ENCODE measurements around the gene RFX1. TPM values are rescaled to one million over a fixed set of nuclear protein-coding genes. Genes with fewer than 3 reads are reported as not detected.
A peak's percentile ranks its signal among the peaks of the same experiment; 100 is the strongest.

RFX1 gene
- total and polyA plus RNA-seq, 2 donors from 2014 or later: 5.2 to 17.9 TPM

DNA sequence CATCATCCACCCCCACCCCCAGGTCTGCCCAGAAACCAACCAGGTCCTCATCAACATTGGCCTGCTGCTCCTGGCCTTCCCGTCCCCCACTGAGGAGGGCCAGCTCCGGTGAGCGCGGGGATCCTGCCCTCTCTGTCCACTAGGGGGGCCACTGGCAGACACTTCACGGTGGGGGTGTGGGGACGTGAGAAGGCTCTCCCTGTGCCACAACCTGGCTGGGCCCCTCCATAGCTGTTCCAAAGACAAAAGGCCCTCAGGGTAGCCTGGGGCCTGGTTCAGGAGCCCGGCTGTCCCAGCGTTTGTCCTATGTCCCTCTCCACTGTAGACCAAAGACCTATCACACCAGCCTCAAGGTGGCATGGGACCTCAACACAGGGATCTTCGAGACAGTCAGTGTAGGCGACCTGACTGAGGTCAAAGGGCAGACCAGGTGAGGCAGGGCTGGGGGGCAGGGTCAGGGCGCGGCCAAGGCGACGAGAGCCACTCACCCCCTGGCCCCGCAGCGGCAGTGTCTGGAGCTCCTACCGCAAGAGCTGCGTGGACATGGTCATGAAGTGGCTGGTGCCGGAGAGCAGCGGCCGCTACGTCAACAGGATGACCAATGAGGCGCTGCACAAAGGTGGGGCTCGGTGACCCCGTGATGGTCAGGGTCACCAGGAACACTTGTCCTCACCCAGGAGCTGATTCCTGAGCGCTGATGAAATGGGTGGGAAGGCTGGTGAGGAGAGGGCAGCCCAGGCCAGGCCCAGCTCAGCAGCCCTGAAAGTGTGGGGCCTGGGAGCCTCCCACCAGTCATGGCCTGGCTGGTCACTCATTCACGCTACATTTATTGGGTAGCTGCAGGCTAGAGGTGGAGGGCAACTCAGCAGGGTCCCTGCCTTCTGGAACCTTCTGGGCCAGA lies 45.9 kb downstream of the RFX1 start:
- intact Hi-C loops (cut with DNase I): no loop called here
- no peaks in the 10 kb centered on the region for H3K9me3 ChIP-seq (ENCODE audit: control insufficient read depth in 2 of 3, insufficient read depth in 1 of 3, low read length in 3 of 3)
- TF ChIP-seq, protein P1, sequence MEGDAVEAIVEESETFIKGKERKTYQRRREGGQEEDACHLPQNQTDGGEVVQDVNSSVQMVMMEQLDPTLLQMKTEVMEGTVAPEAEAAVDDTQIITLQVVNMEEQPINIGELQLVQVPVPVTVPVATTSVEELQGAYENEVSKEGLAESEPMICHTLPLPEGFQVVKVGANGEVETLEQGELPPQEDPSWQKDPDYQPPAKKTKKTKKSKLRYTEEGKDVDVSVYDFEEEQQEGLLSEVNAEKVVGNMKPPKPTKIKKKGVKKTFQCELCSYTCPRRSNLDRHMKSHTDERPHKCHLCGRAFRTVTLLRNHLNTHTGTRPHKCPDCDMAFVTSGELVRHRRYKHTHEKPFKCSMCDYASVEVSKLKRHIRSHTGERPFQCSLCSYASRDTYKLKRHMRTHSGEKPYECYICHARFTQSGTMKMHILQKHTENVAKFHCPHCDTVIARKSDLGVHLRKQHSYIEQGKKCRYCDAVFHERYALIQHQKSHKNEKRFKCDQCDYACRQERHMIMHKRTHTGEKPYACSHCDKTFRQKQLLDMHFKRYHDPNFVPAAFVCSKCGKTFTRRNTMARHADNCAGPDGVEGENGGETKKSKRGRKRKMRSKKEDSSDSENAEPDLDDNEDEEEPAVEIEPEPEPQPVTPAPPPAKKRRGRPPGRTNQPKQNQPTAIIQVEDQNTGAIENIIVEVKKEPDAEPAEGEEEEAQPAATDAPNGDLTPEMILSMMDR (IDR thresholded peaks at IDR 0.05; ENCODE audit: borderline replicate concordance, extremely low read depth, insufficient read depth): peak; percentile 27
- DNase-seq: peak in 2 of 5 donors; percentile 62 to 73
- no peak overlapping the region for H3K4me3 ChIP-seq (ENCODE audit: low read length in 3 of 3)
- no peaks in the 10 kb centered on the region for H3K27me3 ChIP-seq (ENCODE audit: control insufficient read depth, insufficient read depth, low read length)
- H3K27ac ChIP-seq (ENCODE audit: low read depth in 2 of 2, low read length in 2 of 2): no peak overlapping the region
- no peak overlapping the region for H3K9ac ChIP-seq (ENCODE audit: low read length in 3 of 3)
- peaks cover 2 to 25% (median 8%) of the 10 kb centered on the region in 3 donors for H3K36me3 ChIP-seq (ENCODE audit: control insufficient read depth in 2 of 3, insufficient read depth in 3 of 3, low read length in 3 of 3)
- FAIRE-seq: no peak
- H3K4me1 ChIP-seq (ENCODE audit: control insufficient read depth in 2 of 3, insufficient read depth in 2 of 3, low read depth in 1 of 3, low read length in 3 of 3): no peaks in the 10 kb centered on the region

DNA sequence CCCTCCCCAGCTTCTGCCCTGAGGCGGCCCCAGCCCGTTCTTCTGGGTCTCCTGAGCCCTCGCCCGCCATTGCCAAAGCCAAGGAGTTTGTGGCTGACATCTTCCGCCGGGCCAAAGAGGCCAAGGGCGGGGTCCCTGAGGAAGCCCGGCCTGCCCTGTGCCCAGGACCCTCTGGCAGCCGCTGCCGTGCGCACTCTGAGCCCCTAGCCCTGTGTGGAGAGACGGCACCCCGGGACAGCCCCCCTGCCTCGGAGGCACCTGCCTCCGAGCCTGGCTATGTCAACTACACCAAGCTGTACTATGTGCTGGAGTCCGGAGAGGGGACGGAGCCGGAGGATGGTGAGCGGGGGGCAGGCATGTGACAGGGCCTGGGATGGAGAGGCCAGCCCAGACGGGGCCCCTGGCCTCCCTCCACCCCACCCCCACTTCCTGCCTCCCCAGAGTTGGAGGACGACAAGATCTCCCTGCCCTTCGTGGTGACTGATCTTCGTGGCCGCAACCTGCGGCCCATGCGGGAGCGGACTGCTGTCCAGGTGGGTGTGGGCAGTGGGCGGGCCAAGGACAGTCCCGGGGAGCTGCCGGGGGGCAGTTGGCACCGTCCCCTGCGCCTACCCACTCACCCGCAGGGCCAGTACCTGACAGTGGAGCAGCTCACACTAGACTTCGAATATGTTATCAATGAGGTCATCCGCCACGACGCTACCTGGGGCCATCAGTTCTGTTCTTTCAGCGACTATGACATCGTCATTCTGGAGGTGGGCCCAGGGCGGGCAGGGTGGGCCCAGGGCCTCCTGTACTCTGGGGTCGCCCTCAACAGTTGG lies 46.8 kb downstream of the RFX1 start:
- no peaks in the 10 kb centered on the region for H3K9me3 ChIP-seq (ENCODE audit: control insufficient read depth in 2 of 3, insufficient read depth in 1 of 3, low read length in 3 of 3)
- no peak overlapping the region for H3K9ac ChIP-seq (ENCODE audit: low read length in 3 of 3)
- DNase-seq (no peak), FAIRE-seq (no peak)
- no peak overlapping the region for H3K4me3 ChIP-seq (ENCODE audit: low read length in 3 of 3)
- intact Hi-C loops (cut with DNase I): no loop called here
- no peak overlapping the region for H3K27ac ChIP-seq (ENCODE audit: low read depth in 2 of 2, low read length in 2 of 2)
- peaks cover 0 to 24% (median 8%) of the 10 kb centered on the region in 3 donors for H3K36me3 ChIP-seq (ENCODE audit: control insufficient read depth in 2 of 3, insufficient read depth in 3 of 3, low read length in 3 of 3)
- TF ChIP-seq, protein P1 (IDR thresholded peaks at IDR 0.05; ENCODE audit: borderline replicate concordance, extremely low read depth, insufficient read depth): no peak
- H3K4me1 ChIP-seq (ENCODE audit: control insufficient read depth in 2 of 3, insufficient read depth in 2 of 3, low read depth in 1 of 3, low read length in 3 of 3): no peaks in the 10 kb centered on the region
- H3K27me3 ChIP-seq (ENCODE audit: control insufficient read depth, insufficient read depth, low read length): no peaks in the 10 kb centered on the region

DNA sequence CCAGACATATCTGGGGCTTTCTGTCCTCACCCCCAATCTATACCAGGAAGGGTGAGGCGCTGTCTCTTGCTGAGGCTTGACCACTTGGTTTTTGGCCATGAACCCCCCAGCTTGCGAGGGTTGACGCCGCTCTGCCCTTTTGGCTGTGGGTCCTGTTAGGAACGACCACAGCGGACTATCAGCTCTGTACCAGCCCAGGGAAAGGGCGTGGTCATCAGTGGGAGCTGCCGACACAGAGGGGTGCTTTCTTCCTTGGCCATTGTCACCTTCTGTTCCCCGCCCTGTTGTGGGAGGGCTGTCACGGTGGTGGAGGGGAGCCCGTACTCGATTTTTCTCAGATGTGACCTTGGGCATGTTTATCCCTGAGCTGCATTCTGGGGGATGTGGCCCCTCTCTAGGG lies 48.1 kb downstream of the RFX1 start:
- DNase-seq (no peak), FAIRE-seq (no peak)
- H3K27me3 ChIP-seq (ENCODE audit: control insufficient read depth, insufficient read depth, low read length): no peaks in the 10 kb centered on the region
- H3K36me3 ChIP-seq (ENCODE audit: control insufficient read depth in 2 of 3, insufficient read depth in 3 of 3, low read length in 3 of 3): peaks cover 0 to 24% (median 8%) of the 10 kb centered on the region in 3 donors
- H3K9ac ChIP-seq (ENCODE audit: low read length in 3 of 3): no peak overlapping the region
- intact Hi-C loops (cut with DNase I): no loop called here
- H3K9me3 ChIP-seq (ENCODE audit: control insufficient read depth in 2 of 3, insufficient read depth in 1 of 3, low read length in 3 of 3): no peaks in the 10 kb centered on the region
- H3K27ac ChIP-seq (ENCODE audit: low read depth in 2 of 2, low read length in 2 of 2): no peak overlapping the region
- TF ChIP-seq, protein P1 (IDR thresholded peaks at IDR 0.05; ENCODE audit: borderline replicate concordance, extremely low read depth, insufficient read depth): no peak
- H3K4me3 ChIP-seq (ENCODE audit: low read length in 3 of 3): no peak overlapping the region
- peaks cover 0 to 8% (median 8%) of the 10 kb centered on the region in 3 donors for H3K4me1 ChIP-seq (ENCODE audit: control insufficient read depth in 2 of 3, insufficient read depth in 2 of 3, low read depth in 1 of 3, low read length in 3 of 3)
